CD8-positive, alpha-beta memory T cell (primary cell): ENCODE results near the gene NFIX. TPM values are rescaled to one million over a fixed set of nuclear protein-coding genes. Genes with fewer than 3 reads are reported as not detected.

Experiments
- CTCF ChIA-PET: fragments of 350-600 bp; sonication (Branson Sonifier 250); formaldehyde crosslinking; loops from one replicate; lab custom pipeline; 2021; ENCODE audit warnings: antibody characterized with exemption; lab: Charles Lee
- POLR2A ChIA-PET: fragments of 350-600 bp; sonication (Branson Sonifier 250); formaldehyde crosslinking; loops from one replicate; lab custom pipeline; 2021; ENCODE audit warnings: antibody characterized with exemption; lab: Charles Lee
- DNase-seq, 5 donors: peaks; one replicate each; pipeline versions ENCODE4 v3.0.0 to v3.0.0-alpha.2; 2020 to 2022; ENCODE audit warnings: mixed read lengths in 1 of 5
- H3K27ac ChIP-seq: one replicate; pipeline ENCODE4 v1.7.0; 2013; ENCODE audit warnings: low read depth, mild to moderate bottlenecking, low read length, moderate library complexity
- H3K27me3 ChIP-seq: 2 replicates; pipeline ENCODE4 v1.7.0; 2013; ENCODE audit warnings: low read length, mild to moderate bottlenecking; ENCODE audit not compliant: insufficient read depth, poor library complexity, severe bottlenecking
- H3K36me3 ChIP-seq: 2 replicates; pipeline ENCODE4 v1.7.0; 2013; ENCODE audit warnings: mild to moderate bottlenecking, low read length, moderate library complexity; ENCODE audit not compliant: insufficient read depth
- H3K4me1 ChIP-seq: 2 replicates; pipeline ENCODE4 v1.7.0; 2013; ENCODE audit warnings: mild to moderate bottlenecking, low read length, moderate library complexity; ENCODE audit not compliant: insufficient read depth
- H3K4me3 ChIP-seq: 2 replicates; pipeline ENCODE4 v1.7.0; 2013; ENCODE audit warnings: mild to moderate bottlenecking, low read length
- H3K9me3 ChIP-seq: 2 replicates; pipeline ENCODE4 v1.7.0; 2013; ENCODE audit warnings: mild to moderate bottlenecking, low read length
- H3K27ac Mint-ChIP-seq, 8 donors: one replicate each; pipeline ENCODE4 v1.8.0; 2020 to 2021; ENCODE audit warnings: mixed read lengths in 8 of 8, mild to moderate bottlenecking in 6 of 8, inconsistent platforms in 3 of 8, moderate library complexity in 3 of 8
- H3K27me3 Mint-ChIP-seq, 2 donors: one replicate each; pipeline ENCODE4 v1.8.0; 2020 to 2021; ENCODE audit warnings: mixed read lengths in 2 of 2, mild to moderate bottlenecking in 1 of 2, moderate library complexity in 1 of 2
- H3K36me3 Mint-ChIP-seq, 3 donors: one replicate each; pipeline ENCODE4 v1.8.0; 2020 to 2021; ENCODE audit warnings: mixed read lengths in 3 of 3, inconsistent platforms in 1 of 3, mild to moderate bottlenecking in 1 of 3
- H3K4me1 Mint-ChIP-seq, 3 donors: one replicate each; pipeline ENCODE4 v1.8.0; 2020 to 2021; ENCODE audit warnings: mixed read lengths in 3 of 3, inconsistent platforms in 1 of 3, mild to moderate bottlenecking in 1 of 3
- H3K4me3 Mint-ChIP-seq, 7 donors: one replicate each; pipeline ENCODE4 v1.8.0; 2020 to 2021; ENCODE audit warnings: mixed read lengths in 7 of 7, mild to moderate bottlenecking in 6 of 7, moderate library complexity in 4 of 7, inconsistent platforms in 2 of 7
- H3K9me3 Mint-ChIP-seq, 5 donors: one replicate each; pipeline ENCODE4 v1.8.0; 2020 to 2022; ENCODE audit warnings: mixed read lengths in 5 of 5, mild to moderate bottlenecking in 3 of 5, moderate library complexity in 2 of 5, inconsistent platforms in 1 of 5
- polyA plus RNA-seq: library from polyadenylated mRNA; unstranded; fragments of 300-500 nt; fragmentation: Illumina TruSeq; gene quantifications from one replicate; pipeline ENCODE4 v1.2.3, GENCODE V29; 2021
- total RNA-seq, 2 experiments: library from RNA; stranded (reverse); gene quantifications; one replicate each; pipeline ENCODE4 v1.2.3, GENCODE V29; 2021

NFIX gene
- total and polyA plus RNA-seq, 3 experiments from 2014 or later = 0.94 to 2.8 (median 2.3) TPM

- Mint-ChIP-seq H3K27ac (no peak overlapping the region), H3K4me3 (no peak overlapping the region), H3K36me3 (no peaks in the 10 kb centered on the region), H3K9me3 (no peaks in the 10 kb centered on the region), H3K4me1 (no peaks in the 10 kb centered on the region), H3K27me3 (peaks cover 2 to 7% of the 10 kb centered on the region in 2 donors)
- Histone ChIP-seq H3K4me3 (no peak overlapping the region), H3K9me3 (no peaks in the 10 kb centered on the region), H3K27me3 (no peaks in the 10 kb centered on the region), H3K4me1 (no peaks in the 10 kb centered on the region), H3K36me3 (no peaks in the 10 kb centered on the region), H3K27ac (no peak overlapping the region)
- POLR2A ChIA-PET = interaction anchor here (0.7 kb wide), 1 partner anchor 160 kb away, joined by 9 read pairs; no protein-coding TSS in a partner anchor
- DNase-seq = no peak
- CTCF ChIA-PET = interaction anchor here (1.5 to 2.5 kb wide), 3 partner anchors 12 to 108 kb away, joined by 4 to 12 read pairs (median 8); no protein-coding TSS in a partner anchor
Observed at GRCh38 chr19:13073263-13073662, 78.0 kb downstream of the NFIX start.

DNA sequence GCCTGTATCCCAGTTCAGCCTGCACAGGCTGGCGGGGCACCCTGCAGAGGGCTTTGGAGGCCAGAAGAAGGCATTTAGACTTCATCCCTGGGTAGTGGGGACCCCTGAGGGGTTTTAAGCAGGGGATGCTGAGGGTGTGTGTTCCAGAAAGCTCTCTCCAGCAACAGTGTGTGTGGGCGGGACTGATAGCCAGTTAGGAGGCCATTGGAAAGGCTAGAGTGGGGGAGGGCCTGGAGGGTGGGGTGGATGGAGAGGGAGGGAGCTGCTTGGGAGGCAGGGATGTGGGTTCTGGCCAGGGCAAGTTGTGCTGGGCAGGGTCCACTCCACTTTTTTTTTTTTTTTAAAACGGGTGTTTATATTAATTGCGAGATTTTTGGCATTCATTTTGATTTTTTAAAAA, 79.1 kb downstream of the NFIX start:
- no peak overlapping the region for H3K27ac ChIP-seq
- Mint-ChIP-seq H3K9me3 (no peaks in the 10 kb centered on the region), H3K36me3 (no peaks in the 10 kb centered on the region), H3K4me1 (peaks cover 0 to 3% (median 0%) of the 10 kb centered on the region in 3 donors), H3K27ac (no peak overlapping the region), H3K27me3 (peaks cover 0 to 7% of the 10 kb centered on the region in 2 donors), H3K4me3 (no peak overlapping the region)
- ChIA-PET CTCF (interaction anchor here (1.5 to 2.5 kb wide), 3 partner anchors 14 to 109 kb away, joined by 4 to 12 read pairs (median 8); no protein-coding TSS in a partner anchor), POLR2A (no interaction called here)
- DNase-seq = no peak
- H3K36me3 ChIP-seq = no peaks in the 10 kb centered on the region
- H3K4me1 ChIP-seq = no peaks in the 10 kb centered on the region
- no peaks in the 10 kb centered on the region for H3K27me3 ChIP-seq
- no peak overlapping the region for H3K4me3 ChIP-seq
- H3K9me3 ChIP-seq = no peaks in the 10 kb centered on the region

DNA sequence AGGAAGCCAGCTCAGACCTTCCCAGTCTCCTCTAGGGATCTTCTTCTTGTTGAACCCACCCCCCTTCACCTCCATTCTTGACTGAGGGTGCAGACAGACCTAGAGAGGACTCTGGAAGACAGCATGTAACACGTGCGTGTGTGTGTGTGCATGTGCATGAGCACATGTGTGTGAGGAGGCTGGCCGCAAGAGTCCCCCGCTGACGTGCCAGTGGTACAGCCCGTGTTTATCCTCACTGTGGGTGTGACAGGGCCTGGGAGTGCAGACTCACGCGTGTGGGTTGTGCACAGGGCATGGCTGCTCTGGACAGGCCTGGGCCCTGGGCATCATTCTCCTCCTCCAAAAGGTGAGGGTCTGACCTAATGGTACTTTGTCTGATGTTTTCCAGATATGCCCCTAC, 81.0 kb downstream of the NFIX start:
- no peak overlapping the region for H3K4me3 Mint-ChIP-seq

GRCh38 chr19:13076787-13077186, 81.5 kb downstream of the NFIX start:
- Mint-ChIP-seq H3K27me3 (peaks cover 0 to 5% of the 10 kb centered on the region in 2 donors), H3K4me3 (no peak overlapping the region), H3K36me3 (no peaks in the 10 kb centered on the region), H3K9me3 (no peaks in the 10 kb centered on the region), H3K27ac (no peak overlapping the region), H3K4me1 (peaks cover 0 to 4% (median 0%) of the 10 kb centered on the region in 3 donors)
- H3K4me1 ChIP-seq = no peaks in the 10 kb centered on the region
- H3K27me3 ChIP-seq = no peaks in the 10 kb centered on the region
- no peaks in the 10 kb centered on the region for H3K9me3 ChIP-seq
- no peak overlapping the region for H3K27ac ChIP-seq
- H3K4me3 ChIP-seq = no peak overlapping the region
- no peaks in the 10 kb centered on the region for H3K36me3 ChIP-seq
- ChIA-PET CTCF (interaction anchor here (0.9 to 1.2 kb wide), 2 partner anchors 16 to 99 kb away, joined by 4 read pairs; no protein-coding TSS in a partner anchor), POLR2A (no interaction called here)
- DNase-seq = no peak

More for the DNA sequence above, 81.0 kb downstream of the NFIX start:
- ChIA-PET POLR2A (no interaction called here), CTCF (no interaction called here)
- Mint-ChIP-seq H3K36me3 (no peaks in the 10 kb centered on the region), H3K9me3 (no peaks in the 10 kb centered on the region), H3K27ac (no peak overlapping the region), H3K27me3 (peaks cover 0 to 5% of the 10 kb centered on the region in 2 donors), H3K4me1 (peaks cover 0 to 4% (median 0%) of the 10 kb centered on the region in 3 donors)
- DNase-seq = no peak
- Histone ChIP-seq H3K36me3 (no peaks in the 10 kb centered on the region), H3K27ac (no peak overlapping the region), H3K9me3 (no peaks in the 10 kb centered on the region), H3K4me1 (no peaks in the 10 kb centered on the region), H3K27me3 (no peaks in the 10 kb centered on the region), H3K4me3 (no peak overlapping the region)

DNA sequence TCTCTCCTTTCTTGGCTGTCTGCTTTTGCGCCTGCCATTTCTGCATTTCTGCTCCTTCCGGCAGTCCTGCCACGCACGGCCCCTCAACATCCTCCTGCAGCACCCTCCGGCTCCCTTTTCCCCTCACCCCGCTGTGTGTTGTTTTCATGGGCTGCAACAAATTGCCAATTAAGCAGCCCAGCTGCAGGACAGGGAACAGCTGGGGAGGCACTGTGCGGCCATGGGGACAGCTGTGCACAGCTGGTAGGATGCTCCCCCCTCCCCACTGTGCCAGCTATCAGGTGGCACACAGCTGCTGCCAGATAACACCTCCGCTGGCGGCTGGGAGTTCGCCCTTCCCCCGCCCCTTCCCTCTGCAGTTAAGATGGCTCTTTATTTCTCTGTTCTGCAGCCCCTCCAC, 82.0 kb downstream of the NFIX start:
- no peak overlapping the region for H3K4me3 ChIP-seq
- H3K27ac ChIP-seq = no peak overlapping the region
- ChIA-PET POLR2A (no interaction called here), CTCF (interaction anchor here (0.9 to 1.2 kb wide), 2 partner anchors 16 to 100 kb away, joined by 4 read pairs; no protein-coding TSS in a partner anchor)
- Mint-ChIP-seq H3K4me1 (peaks cover 0 to 4% (median 0%) of the 10 kb centered on the region in 3 donors), H3K27me3 (peaks cover 0 to 5% of the 10 kb centered on the region in 2 donors), H3K27ac (no peak overlapping the region), H3K36me3 (no peaks in the 10 kb centered on the region), H3K4me3 (no peak overlapping the region), H3K9me3 (no peaks in the 10 kb centered on the region)
- H3K36me3 ChIP-seq = no peaks in the 10 kb centered on the region
- H3K4me1 ChIP-seq = no peaks in the 10 kb centered on the region
- DNase-seq = no peak
- no peaks in the 10 kb centered on the region for H3K27me3 ChIP-seq
- no peaks in the 10 kb centered on the region for H3K9me3 ChIP-seq

DNA sequence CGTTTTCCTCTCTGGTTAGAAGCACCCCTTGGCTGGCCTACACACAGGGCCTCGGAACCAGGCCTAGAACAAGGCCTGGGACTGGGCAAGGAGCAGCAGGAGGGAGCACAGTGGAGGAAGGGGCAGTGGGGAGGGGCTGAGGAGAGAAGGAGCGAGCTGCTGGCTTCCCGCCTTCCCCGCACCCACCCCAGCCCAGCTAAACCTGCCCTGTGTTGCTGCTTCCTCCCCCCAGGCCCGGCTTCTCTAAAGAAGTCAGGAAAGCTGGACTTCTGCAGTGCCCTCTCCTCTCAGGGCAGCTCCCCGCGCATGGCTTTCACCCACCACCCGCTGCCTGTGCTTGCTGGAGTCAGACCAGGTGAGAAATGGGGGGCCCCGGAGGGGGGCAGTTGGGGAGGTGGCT, 83.1 kb downstream of the NFIX start:
- Mint-ChIP-seq H3K27ac (no peak overlapping the region), H3K9me3 (no peaks in the 10 kb centered on the region), H3K4me3 (no peak overlapping the region), H3K27me3 (peaks cover 0 to 3% of the 10 kb centered on the region in 2 donors), H3K36me3 (no peaks in the 10 kb centered on the region), H3K4me1 (peaks cover 0 to 4% (median 0%) of the 10 kb centered on the region in 3 donors)
- Histone ChIP-seq H3K27ac (no peak overlapping the region), H3K9me3 (no peaks in the 10 kb centered on the region), H3K4me3 (no peak overlapping the region), H3K27me3 (no peaks in the 10 kb centered on the region), H3K4me1 (no peaks in the 10 kb centered on the region), H3K36me3 (no peaks in the 10 kb centered on the region)
- ChIA-PET POLR2A (no interaction called here), CTCF (interaction anchor here (1.0 kb wide), 2 partner anchors 15 to 26 kb away, joined by 3 read pairs; no protein-coding TSS in a partner anchor)
- DNase-seq = no peak

- ChIA-PET POLR2A (no interaction called here), CTCF (interaction anchor here (1.0 to 1.6 kb wide), 3 partner anchors 15 to 25 kb away, joined by 3 to 5 read pairs (median 3); no protein-coding TSS in a partner anchor)
- Mint-ChIP-seq H3K36me3 (no peaks in the 10 kb centered on the region), H3K4me3 (no peak overlapping the region), H3K9me3 (no peaks in the 10 kb centered on the region), H3K4me1 (peaks cover 0 to 4% (median 0%) of the 10 kb centered on the region in 3 donors), H3K27me3 (peaks cover 0 to 3% of the 10 kb centered on the region in 2 donors), H3K27ac (peak overlapping the region in 1 of 8 donors; percentile 14)
- H3K4me1 ChIP-seq = no peaks in the 10 kb centered on the region
- H3K27me3 ChIP-seq = no peaks in the 10 kb centered on the region
- no peaks in the 10 kb centered on the region for H3K36me3 ChIP-seq
- H3K4me3 ChIP-seq = no peak overlapping the region
- H3K9me3 ChIP-seq = no peaks in the 10 kb centered on the region
- H3K27ac ChIP-seq = no peak overlapping the region
- DNase-seq = no peak
Observed at GRCh38 chr19:13078897-13079541, 83.7 kb downstream of the NFIX start.

- H3K4me1 ChIP-seq = no peaks in the 10 kb centered on the region
- Mint-ChIP-seq H3K36me3 (no peaks in the 10 kb centered on the region), H3K27ac (no peak overlapping the region), H3K27me3 (peaks cover 0 to 3% of the 10 kb centered on the region in 2 donors), H3K9me3 (no peaks in the 10 kb centered on the region), H3K4me3 (no peak overlapping the region), H3K4me1 (peaks cover 0 to 4% (median 0%) of the 10 kb centered on the region in 3 donors)
- no peak for DNase-seq
- H3K9me3 ChIP-seq = no peaks in the 10 kb centered on the region
- H3K36me3 ChIP-seq = no peaks in the 10 kb centered on the region
- H3K27me3 ChIP-seq = no peaks in the 10 kb centered on the region
- POLR2A ChIA-PET = no interaction called here
- CTCF ChIA-PET = interaction anchor here (1.0 to 1.6 kb wide), 3 partner anchors 14 to 25 kb away, joined by 3 to 5 read pairs (median 3); no protein-coding TSS in a partner anchor
- H3K4me3 ChIP-seq = no peak overlapping the region
- H3K27ac ChIP-seq = no peak overlapping the region
Observed at GRCh38 chr19:13079542-13079986, 84.3 kb downstream of the NFIX start.
